C4-2B (cell line): ENCODE data around the gene UBXN11.

Source experiments
- CTCF ChIP-seq: fragments of 450-650 bp; conservative IDR thresholded peaks from 2 replicates; pipeline ENCODE4 v1.5.1; 2017; ENCODE audit warnings: mild to moderate bottlenecking
- ZFX ChIP-seq: fragments of 450-650 bp; IDR thresholded peaks from 2 replicates; pipeline ENCODE4 v1.6.1; 2017

- TF ChIP-seq CTCF (no peak), ZFX (no peak)
Observed at GRCh38 chr1:26289158-26290059, 17.0 kb downstream of the UBXN11 start.
